ENCODE measurements around the gene MAP2K3. TPM values are rescaled to one million over a fixed set of nuclear protein-coding genes. Genes with fewer than 3 reads are reported as not detected.

MAP2K3 gene
- total and polyA plus RNA-seq, 2 experiments from 2014 or later = 42.6 to 119 TPM

DNA sequence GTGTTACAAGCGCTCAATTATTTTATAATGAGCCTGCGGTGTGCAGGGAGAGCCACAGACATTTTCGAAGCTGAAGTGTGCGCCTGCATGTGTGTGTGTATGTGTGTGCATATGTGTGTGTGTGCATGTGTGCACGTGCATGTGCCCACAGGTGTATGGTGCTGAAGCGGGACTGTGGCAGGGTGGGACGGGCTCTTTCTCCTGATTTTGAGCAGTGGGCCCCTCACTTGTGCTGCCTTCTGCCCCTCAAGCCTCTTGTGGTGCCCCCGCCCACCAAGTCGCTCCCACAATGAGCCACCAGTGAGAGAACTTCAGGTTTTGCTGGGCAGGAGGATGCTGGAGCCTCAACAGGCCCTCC lies 75.0 kb downstream of the MAP2K3 start:
- Histone ChIP-seq H4K20me1 (ENCODE audit: insufficient read depth) (no peaks in the 10 kb centered on the region), H3K4me1 (ENCODE audit: insufficient read depth) (peaks cover 7% of the 10 kb centered on the region), H3K36me3 (ENCODE audit: low read depth) (no peaks in the 10 kb centered on the region), H2AFZ (no peak overlapping the region), H3K9me2 (ENCODE audit: insufficient read depth) (no peaks in the 10 kb centered on the region), H3K9me3 (ENCODE audit: low read depth) (no peaks in the 10 kb centered on the region), H3K4me2 (ENCODE audit: unreplicated experiment) (no peak overlapping the region), H3K27me3 (replicated peaks; ENCODE audit: insufficient read depth) (peaks cover 6% of the 10 kb centered on the region; the same call in 1 of the 2 replicates), H3K4me3 (no peak overlapping the region), H3F3A (ENCODE audit: insufficient read depth) (no peaks in the 10 kb centered on the region), H3K9ac (no peak overlapping the region), H3K79me2 (ENCODE audit: insufficient read depth) (no peaks in the 10 kb centered on the region), H3K27ac (no peak overlapping the region)
- DNase-seq = no peak
- TF ChIP-seq EZH2 (IDR thresholded peaks at IDR 0.05; ENCODE audit: insufficient read depth, poor library complexity, severe bottlenecking) (no peak), EZH2phosphoT487 (IDR thresholded peaks at IDR 0.05; ENCODE audit: insufficient read depth, low read depth) (no peak)
- in situ Hi-C loops (cut with MboI) = no loop called here
- WGBS, 2 experiments (ENCODE audit: low coverage in 1 of 2, low lambda C conversion rate in 2 of 2, missing lambda C conversion rate in 2 of 2) = 75 to 80% methylated on average over 9 of the region's 9 CpGs

DNA sequence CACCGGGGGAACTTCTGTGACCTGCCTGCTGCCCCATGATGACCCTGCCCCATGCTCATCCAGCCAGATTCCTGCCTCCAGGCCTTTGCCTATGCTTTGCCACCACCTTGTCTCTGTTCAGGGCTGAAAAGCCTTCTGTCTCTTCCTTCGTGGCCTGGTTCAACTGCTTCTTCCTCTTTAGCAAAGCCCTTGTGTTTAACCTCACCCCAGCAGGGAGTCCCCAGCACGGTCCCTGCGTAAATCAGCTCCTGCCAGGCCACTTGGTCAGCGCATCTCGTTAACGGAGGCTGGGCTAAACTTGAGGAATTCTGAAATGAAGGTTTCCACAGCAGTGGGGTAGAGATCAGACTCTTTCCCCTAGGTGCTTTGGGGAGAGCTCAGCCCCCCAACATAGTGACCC lies 75.5 kb downstream of the MAP2K3 start:
- 85% methylated on average over 7 of the region's 7 CpGs for WGBS, 2 experiments (ENCODE audit: low coverage in 1 of 2, low lambda C conversion rate in 2 of 2, missing lambda C conversion rate in 2 of 2)
- Histone ChIP-seq H3K27me3 (replicated peaks; ENCODE audit: insufficient read depth) (peaks cover 6% of the 10 kb centered on the region; the same call in 1 of the 2 replicates), H3K4me1 (ENCODE audit: insufficient read depth) (peaks cover 7% of the 10 kb centered on the region), H4K20me1 (ENCODE audit: insufficient read depth) (no peaks in the 10 kb centered on the region), H3K4me3 (no peak overlapping the region), H3K9me3 (ENCODE audit: low read depth) (no peaks in the 10 kb centered on the region), H3K27ac (no peak overlapping the region), H3K9me2 (ENCODE audit: insufficient read depth) (no peaks in the 10 kb centered on the region), H3K36me3 (ENCODE audit: low read depth) (no peaks in the 10 kb centered on the region), H3K9ac (no peak overlapping the region), H3F3A (ENCODE audit: insufficient read depth) (no peaks in the 10 kb centered on the region), H3K4me2 (ENCODE audit: unreplicated experiment) (no peak overlapping the region), H3K79me2 (ENCODE audit: insufficient read depth) (no peaks in the 10 kb centered on the region), H2AFZ (no peak overlapping the region)
- in situ Hi-C loops (cut with MboI) = no loop called here
- DNase-seq = no peak
- TF ChIP-seq EZH2 (IDR thresholded peaks at IDR 0.05; ENCODE audit: insufficient read depth, poor library complexity, severe bottlenecking) (no peak), EZH2phosphoT487 (IDR thresholded peaks at IDR 0.05; ENCODE audit: insufficient read depth, low read depth) (no peak)

DNA sequence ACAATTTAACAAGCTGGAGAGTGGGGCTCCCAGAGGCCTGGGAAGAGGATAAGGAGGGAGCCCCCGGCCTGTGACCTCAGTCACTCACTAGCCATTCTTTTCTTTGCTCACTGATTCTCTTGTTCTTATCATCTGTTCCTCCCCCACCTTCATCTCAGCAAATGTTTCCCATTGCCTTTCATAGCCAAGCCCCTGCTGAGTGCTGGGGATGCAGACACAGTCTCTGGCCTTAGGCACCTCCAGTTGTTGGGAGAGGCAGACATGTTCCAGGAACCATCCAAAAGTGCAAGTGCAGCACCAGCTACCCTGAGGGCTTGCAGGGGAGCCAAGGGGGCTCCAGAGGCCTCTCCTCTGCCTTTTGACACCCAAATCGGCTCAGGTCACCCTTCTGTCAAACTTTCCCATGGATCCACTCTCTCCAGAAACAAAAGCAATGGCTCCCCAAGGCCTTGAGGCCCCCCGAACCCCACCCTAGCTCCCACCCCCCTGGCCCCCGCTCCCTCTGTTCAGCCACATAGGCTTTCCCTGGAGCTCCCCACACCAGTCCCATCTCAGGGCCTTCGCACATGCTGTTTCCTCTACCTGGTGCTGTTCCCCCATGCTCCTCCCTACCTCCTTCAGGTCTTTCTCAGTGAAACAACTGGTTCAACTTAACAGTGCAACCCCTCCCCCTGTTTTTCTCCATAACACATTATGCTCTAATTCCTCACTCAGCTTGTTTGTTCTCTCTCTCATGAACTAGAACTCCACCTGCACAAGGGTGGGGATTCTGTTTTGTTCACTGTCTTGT lies 76.7 kb downstream of the MAP2K3 start:
- no peak overlapping the region for H2AFZ ChIP-seq
- no peak overlapping the region for H3K4me3 ChIP-seq
- no peaks in the 10 kb centered on the region for H4K20me1 ChIP-seq (ENCODE audit: insufficient read depth)
- TF ChIP-seq EZH2 (IDR thresholded peaks at IDR 0.05; ENCODE audit: insufficient read depth, poor library complexity, severe bottlenecking) (no peak), EZH2phosphoT487 (IDR thresholded peaks at IDR 0.05; ENCODE audit: insufficient read depth, low read depth) (no peak)
- H3F3A ChIP-seq (ENCODE audit: insufficient read depth) = no peaks in the 10 kb centered on the region
- no peaks in the 10 kb centered on the region for H3K36me3 ChIP-seq (ENCODE audit: low read depth)
- no peak for DNase-seq
- no peaks in the 10 kb centered on the region for H3K79me2 ChIP-seq (ENCODE audit: insufficient read depth)
- H3K9me2 ChIP-seq (ENCODE audit: insufficient read depth) = no peaks in the 10 kb centered on the region
- no peak overlapping the region for H3K9ac ChIP-seq
- H3K27ac ChIP-seq = no peak overlapping the region
- no peak overlapping the region for H3K4me2 ChIP-seq (ENCODE audit: unreplicated experiment)
- no peaks in the 10 kb centered on the region for H3K9me3 ChIP-seq (ENCODE audit: low read depth)
- H3K27me3 ChIP-seq (replicated peaks; ENCODE audit: insufficient read depth) = peaks cover 6% of the 10 kb centered on the region; the same call in 1 of the 2 replicates
- in situ Hi-C loops (cut with MboI) = no loop called here
- 27 to 34% methylated on average over 3 to 5 of the region's 5 CpGs for WGBS, 2 experiments (ENCODE audit: low coverage in 1 of 2, low lambda C conversion rate in 2 of 2, missing lambda C conversion rate in 2 of 2)
- H3K4me1 ChIP-seq (ENCODE audit: insufficient read depth) = peaks cover 7% of the 10 kb centered on the region

DNA sequence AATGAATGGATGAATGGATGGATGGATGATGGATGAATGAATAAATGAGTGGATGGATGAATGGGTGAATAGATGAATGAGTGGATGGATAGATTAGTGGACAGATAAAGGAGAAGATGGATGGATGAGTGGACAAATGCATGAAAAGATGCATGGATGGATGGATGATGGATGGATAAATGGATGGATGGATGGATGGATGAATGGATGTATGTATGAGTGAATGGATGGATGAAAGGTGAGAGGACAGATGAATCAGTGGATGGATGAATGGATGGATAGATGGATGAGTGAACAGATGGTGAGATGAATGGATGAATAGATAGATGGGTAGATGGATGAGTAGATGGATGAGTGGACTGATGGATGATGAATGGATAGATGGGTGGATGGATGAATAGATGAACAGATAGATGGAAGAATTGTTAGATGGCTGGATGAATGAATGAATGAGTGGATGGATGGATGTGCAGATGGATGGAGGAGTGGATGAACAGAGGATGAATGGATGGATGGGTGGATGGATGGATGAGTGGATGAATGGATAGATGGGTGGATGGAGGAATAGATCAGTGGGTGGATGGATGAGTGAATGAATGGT lies 77.9 kb downstream of the MAP2K3 start:
- Histone ChIP-seq H3K9me3 (ENCODE audit: low read depth) (no peaks in the 10 kb centered on the region), H3K9me2 (ENCODE audit: insufficient read depth) (no peaks in the 10 kb centered on the region), H3K4me2 (ENCODE audit: unreplicated experiment) (no peak overlapping the region), H3K4me1 (ENCODE audit: insufficient read depth) (peaks cover 7% of the 10 kb centered on the region), H3K27ac (no peak overlapping the region), H2AFZ (no peak overlapping the region), H3K4me3 (no peak overlapping the region), H4K20me1 (ENCODE audit: insufficient read depth) (no peaks in the 10 kb centered on the region), H3K36me3 (ENCODE audit: low read depth) (no peaks in the 10 kb centered on the region), H3F3A (ENCODE audit: insufficient read depth) (no peaks in the 10 kb centered on the region), H3K9ac (no peak overlapping the region), H3K79me2 (ENCODE audit: insufficient read depth) (no peaks in the 10 kb centered on the region), H3K27me3 (replicated peaks; ENCODE audit: insufficient read depth) (peaks cover 6% of the 10 kb centered on the region; the same call in 1 of the 2 replicates)
- no peak for TF ChIP-seq EZH2 (IDR thresholded peaks at IDR 0.05; ENCODE audit: insufficient read depth, poor library complexity, severe bottlenecking)
- no peak for TF ChIP-seq EZH2phosphoT487 (IDR thresholded peaks at IDR 0.05; ENCODE audit: insufficient read depth, low read depth)
- no peak for DNase-seq
- in situ Hi-C loops (cut with MboI) = no loop called here

All from GM23248 (cell line).